Astrocyte of the spinal cord (primary cell): ENCODE measurements around the gene OCRL.

Experiments used
- DNase-seq: peaks from one replicate; pipeline ENCODE4 v3.0.0; 2011; ENCODE audit warnings: low read depth, low spot score
- H3K4me3 ChIP-seq: 2 replicates; pipeline ENCODE4 v1.5.1; 2011; ENCODE audit warnings: low read depth, mild to moderate bottlenecking, low read length, moderate library complexity
- CTCF ChIP-seq: IDR thresholded peaks from 2 replicates; pipeline ENCODE4 v1.5.1; 2012; ENCODE audit warnings: low read depth, mild to moderate bottlenecking, low read length, inconsistent platforms
- in situ Hi-C: cut with HindIII; loops from 2 replicates; pipeline ENCODE4 v1.10.0; 2017; ENCODE audit warnings: low sequenced_read_pairs

OCRL gene

GRCh38 chrX:129497146-129497843 is 42.8 kb upstream of the OCRL start:
- TF ChIP-seq CTCF, result no peak
- in situ Hi-C loops, result no loop called here
- DNase-seq, result no peak
- no peak overlapping the region for H3K4me3 ChIP-seq

GRCh38 chrX:129510331-129510730 is 29.7 kb upstream of the OCRL start:
- no peak for DNase-seq
- no peak for TF ChIP-seq CTCF
- in situ Hi-C loops, result no loop called here
- no peak overlapping the region for H3K4me3 ChIP-seq

GRCh38 chrX:129511689-129512088 is 28.4 kb upstream of the OCRL start:
- in situ Hi-C loops, result no loop called here

GRCh38 chrX:129512409-129512808 is 27.6 kb upstream of the OCRL start:
- H3K4me3 ChIP-seq, result no peak overlapping the region
- TF ChIP-seq CTCF, result no peak
- in situ Hi-C loops, result no loop called here
- DNase-seq, result no peak

More at GRCh38 chrX:129511689-129512088, 28.4 kb upstream of the OCRL start:
- no peak overlapping the region for H3K4me3 ChIP-seq
- TF ChIP-seq CTCF, result no peak
- no peak for DNase-seq

- in situ Hi-C loops, result no loop called here
Measured at GRCh38 chrX:129516402-129516801, 23.7 kb upstream of the OCRL start.

GRCh38 chrX:129520151-129520550 is 19.9 kb upstream of the OCRL start:
- DNase-seq, result no peak
- no peak overlapping the region for H3K4me3 ChIP-seq
- no peak for TF ChIP-seq CTCF
- in situ Hi-C loops, result no loop called here

More at GRCh38 chrX:129516402-129516801, 23.7 kb upstream of the OCRL start:
- no peak for DNase-seq
- no peak overlapping the region for H3K4me3 ChIP-seq
- TF ChIP-seq CTCF, result no peak
